ENCODE results near the gene PTK7. TPM values are rescaled to one million over a fixed set of nuclear protein-coding genes. Genes with fewer than 3 reads are reported as not detected.

PTK7 gene
- polyA plus RNA-seq, 1 donor: 53.2 TPM

DNA sequence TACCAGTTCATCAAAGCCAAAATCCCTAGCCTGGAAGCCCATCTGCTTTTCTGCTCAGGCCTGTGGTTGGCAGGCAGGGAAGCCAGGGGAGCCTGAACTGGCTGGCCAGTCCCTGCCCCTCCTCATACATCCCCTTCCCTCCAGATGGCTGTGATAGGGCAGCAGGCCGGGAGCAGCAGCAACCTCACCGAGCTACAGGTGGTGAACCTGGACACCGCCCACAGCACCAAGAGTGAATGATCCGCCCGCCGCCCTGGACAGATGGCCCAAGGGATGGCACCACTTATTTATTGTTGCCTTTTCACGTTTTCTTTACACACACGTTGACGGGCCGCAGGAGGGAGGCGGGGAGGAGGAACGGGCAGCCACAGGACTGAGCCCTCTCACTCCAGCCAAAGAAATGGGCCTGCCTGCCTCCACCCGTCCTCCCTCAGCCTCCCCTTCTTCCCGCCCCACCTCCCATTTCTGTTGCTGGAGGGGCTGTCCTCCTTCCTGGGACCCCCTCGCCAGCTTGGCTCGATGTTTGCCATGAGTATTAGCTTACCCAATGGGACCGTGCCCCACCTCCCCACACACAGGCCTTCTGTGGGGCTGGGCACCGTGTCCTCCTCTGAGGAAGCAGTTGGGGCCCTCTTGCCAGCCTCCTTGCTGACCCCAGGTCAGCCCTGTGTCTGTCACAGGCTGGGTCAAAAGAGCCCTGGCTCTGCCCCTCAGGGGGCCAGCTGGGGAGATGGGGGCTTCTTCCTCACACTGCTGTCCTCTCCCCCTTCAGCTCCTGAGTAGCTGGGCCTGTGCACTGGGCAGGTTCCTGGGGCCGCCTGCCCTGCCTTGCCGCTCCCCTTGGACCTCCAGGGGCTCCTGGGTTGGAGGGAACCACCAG lies 103.1 kb downstream of the PTK7 start:
- DNase-seq (ENCODE audit: low read depth): no peak

DNA sequence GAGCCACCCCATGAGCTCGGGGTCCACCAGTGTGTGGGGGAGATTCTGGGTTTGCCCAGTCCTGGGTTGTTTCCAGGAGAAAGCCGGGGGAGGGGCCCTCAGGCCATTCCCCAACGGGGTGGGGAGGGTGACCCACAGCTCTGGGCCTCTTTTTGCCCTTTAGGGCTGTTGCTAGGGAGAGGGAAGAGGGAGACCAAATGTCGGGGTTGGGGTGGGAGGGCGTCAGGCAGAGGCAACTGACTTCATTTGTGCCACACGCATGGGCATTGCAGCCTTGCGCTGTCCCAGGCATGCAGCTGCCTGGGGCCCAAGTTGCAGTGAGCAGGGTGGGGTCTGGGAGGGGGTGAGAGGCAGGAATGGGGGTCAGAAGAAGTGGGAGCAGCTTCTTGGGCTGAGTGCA lies 103.9 kb downstream of the PTK7 start:
- DNase-seq (ENCODE audit: low read depth): no peak

GRCh38 chr6:43180985-43181384 lies 104.9 kb downstream of the PTK7 start:
- no peak for DNase-seq (ENCODE audit: low read depth)

- DNase-seq (ENCODE audit: low read depth): no peak
Measured at GRCh38 chr6:43181621-43181941, 105.5 kb downstream of the PTK7 start.

DNA sequence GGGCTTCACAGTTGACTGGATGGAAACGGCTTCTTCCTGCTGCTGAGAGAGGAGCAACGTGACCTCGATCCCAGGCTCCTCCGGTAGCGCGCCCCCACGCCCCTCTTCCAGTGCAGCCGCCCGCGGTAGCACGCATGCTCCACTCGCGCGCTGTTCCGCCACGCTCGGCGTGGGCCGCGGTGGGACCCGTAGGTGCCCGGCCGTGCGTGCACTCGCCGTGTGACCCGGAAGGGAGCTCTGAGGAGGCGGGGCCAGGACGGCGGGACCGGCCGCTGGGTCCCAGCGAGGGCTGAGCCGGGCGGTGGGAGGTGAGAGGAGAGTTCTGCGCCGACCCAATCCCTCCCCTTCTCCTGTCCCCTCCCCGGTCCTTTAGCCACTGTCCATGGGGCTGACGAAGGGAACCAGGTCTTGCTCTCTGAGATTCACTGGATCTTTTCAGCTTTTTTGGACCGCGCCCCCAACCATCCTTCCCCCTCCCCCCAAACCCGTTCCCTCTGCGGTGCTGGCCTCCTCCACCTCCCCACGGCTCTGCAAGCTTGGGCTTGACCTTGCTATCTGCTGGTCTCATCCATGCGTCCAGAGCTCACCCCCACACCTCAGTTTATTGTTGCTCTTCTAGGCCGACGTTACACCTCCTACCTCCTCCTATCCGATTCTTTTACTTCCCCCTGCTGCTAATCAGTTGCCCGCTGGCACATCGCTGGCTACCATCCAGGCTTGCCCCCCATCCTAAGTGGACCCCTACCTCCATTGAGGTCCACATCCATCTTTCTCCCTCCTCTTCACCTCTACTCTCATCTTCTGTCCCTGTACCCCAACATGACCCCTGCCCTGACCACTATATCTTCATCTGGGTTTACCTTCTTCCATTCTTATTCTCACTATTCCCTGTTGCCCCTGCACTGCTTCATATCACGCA lies 106.1 kb downstream of the PTK7 start, which contains the start of gene CUL9:
CUL9 (plus strand) TSS at position 255 of the 919 bp plus-strand sequence. CDS start 2,115 bp downstream, outside the sequence.
- DNase-seq (ENCODE audit: low read depth): peak; percentile 36

- DNase-seq (ENCODE audit: low read depth): no peak
Measured at GRCh38 chr6:43183441-43183840, 107.3 kb downstream of the PTK7 start.

DNA sequence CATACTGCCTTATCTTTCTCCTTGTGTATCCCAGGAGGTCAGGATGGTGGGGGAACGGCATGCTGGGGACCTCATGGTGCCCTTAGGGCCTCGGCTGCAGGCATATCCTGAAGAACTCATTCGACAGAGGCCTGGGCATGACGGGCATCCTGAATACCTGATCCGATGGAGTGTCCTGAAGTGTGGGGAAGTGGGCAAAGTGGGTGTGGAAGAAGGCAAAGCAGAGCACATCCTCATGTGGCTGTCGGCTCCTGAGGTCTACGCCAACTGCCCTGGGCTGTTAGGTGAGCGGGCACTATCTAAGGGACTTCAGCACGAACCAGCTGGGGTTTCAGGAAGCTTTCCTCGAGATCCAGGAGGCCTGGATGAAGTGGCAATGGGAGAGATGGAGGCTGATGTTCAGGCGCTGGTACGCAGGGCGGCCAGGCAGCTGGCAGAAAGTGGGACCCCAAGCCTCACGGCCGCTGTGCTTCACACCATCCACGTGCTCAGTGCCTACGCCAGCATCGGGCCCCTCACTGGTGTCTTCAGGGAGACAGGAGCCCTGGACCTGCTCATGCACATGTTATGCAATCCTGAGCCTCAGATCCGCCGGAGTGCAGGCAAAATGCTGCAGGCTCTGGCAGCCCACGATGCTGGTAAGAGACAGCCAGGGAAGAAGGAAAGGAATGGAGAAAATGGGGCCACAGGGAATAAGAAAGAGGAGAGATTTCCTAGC lies 108.3 kb downstream of the PTK7 start:
- no peak for DNase-seq (ENCODE audit: low read depth)

DNA sequence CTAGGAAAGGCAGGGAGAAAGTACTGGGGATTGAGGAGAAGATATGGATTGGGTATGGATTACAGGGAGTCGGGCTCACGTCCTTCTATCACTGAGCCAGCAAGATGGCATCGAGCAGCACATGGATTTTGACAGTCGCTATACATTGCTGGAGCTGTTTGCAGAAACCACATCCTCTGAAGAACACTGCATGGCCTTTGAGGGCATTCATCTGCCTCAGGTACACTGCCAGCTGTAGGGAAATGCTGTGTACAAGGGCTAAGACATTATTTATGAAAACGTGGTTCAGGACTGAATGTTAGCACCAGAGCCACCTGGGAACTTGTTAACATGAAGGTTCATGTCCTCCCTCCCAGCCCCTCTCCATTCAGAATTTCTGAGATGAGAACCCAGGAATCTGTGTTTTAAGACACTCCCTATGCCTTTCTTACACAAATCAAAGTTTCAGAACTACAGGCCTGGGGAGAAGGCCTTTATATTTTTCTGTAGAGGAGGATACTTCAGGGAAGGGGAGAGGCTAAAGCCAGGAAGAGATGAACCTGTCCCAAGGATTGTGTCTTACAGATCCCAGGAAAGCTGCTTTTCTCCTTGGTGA lies 109.4 kb downstream of the PTK7 start:
- DNase-seq (ENCODE audit: low read depth): no peak

DNA sequence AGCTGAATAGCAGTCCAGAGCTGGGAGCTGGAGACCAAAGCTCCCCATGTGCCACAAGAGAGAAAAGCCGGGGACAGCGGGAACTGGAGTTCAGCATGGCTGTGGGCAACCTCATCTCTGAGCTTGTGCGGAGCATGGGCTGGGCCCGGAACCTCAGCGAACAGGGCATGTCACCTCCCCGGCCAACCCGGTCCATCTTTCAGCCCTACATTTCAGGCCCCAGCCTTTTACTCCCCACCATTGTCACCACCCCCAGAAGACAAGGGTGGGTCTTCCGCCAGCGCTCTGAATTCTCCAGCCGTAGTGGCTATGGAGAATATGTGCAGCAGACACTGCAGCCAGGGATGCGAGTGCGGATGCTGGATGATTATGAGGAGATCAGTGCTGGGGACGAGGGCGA lies 109.9 kb downstream of the PTK7 start:
- DNase-seq (ENCODE audit: low read depth): no peak

- DNase-seq (ENCODE audit: low read depth): no peak
Measured at GRCh38 chr6:43186706-43187105, 110.6 kb downstream of the PTK7 start.

GRCh38 chr6:43187821-43188220 lies 111.7 kb downstream of the PTK7 start:
- DNase-seq (ENCODE audit: low read depth): no peak

GRCh38 chr6:43188426-43188825 lies 112.3 kb downstream of the PTK7 start:
- DNase-seq (ENCODE audit: low read depth): no peak

- DNase-seq (ENCODE audit: low read depth): no peak
Measured at GRCh38 chr6:43189776-43190304, 113.7 kb downstream of the PTK7 start.

DNA sequence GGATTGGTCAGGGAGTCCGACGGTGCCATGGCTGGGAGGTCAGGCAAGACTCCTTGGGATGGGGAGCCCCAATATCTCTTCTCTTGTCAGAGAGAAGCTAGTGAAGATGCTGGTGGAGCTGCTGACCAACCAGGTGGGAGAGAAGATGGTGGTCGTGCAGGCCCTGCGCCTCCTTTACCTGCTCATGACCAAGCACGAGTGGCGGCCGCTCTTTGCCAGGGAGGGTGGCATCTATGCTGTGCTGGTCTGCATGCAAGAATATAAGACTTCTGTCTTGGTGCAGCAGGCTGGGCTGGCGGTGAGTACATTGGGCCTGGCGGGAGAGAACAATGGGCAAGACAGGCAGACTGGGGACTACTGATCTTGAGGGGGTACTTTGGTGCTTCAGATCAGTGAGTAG lies 116.8 kb downstream of the PTK7 start:
- no peak for DNase-seq (ENCODE audit: low read depth)

DNA sequence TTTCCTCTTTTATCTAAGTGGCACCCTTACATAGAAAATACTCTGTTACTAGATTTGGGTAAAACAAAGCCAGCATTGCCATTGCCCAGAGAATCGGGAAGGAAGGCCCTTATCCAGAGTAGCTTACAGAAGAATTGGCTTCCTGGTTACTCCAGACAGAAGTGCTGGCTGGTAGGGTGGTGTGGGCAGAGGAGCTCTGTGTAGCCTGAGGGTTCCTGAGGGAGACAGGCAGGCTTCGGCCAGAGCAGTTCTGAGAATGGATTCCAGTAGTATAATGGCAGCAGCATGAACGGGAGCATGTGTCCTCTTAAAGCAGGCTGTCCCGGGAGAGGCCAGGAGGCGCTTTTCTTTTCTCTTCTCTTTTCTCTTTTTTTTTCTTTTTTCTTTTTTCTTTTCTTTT lies 117.8 kb downstream of the PTK7 start:
- DNase-seq (ENCODE audit: low read depth): no peak

GRCh38 chr6:43196337-43196736 lies 120.2 kb downstream of the PTK7 start:
- DNase-seq (ENCODE audit: low read depth): no peak

DNA sequence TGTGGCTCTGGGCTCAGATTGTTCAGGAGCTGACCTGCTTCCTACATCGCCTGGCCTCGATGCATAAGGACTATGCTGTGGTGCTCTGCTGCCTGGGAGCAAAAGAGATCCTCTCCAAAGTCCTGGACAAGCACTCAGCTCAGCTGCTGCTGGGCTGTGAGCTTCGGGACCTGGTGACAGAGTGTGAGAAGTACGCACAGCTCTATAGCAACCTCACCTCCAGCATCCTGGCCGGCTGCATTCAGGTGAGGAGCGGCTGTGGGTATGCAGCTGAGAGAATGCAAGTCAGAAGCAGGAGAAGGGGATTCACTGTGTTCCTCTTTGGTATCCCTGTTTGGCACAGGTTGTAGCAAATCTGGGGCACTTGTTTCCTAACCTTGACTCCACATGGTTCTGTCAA lies 123.8 kb downstream of the PTK7 start:
- no peak for DNase-seq (ENCODE audit: low read depth)

DNA sequence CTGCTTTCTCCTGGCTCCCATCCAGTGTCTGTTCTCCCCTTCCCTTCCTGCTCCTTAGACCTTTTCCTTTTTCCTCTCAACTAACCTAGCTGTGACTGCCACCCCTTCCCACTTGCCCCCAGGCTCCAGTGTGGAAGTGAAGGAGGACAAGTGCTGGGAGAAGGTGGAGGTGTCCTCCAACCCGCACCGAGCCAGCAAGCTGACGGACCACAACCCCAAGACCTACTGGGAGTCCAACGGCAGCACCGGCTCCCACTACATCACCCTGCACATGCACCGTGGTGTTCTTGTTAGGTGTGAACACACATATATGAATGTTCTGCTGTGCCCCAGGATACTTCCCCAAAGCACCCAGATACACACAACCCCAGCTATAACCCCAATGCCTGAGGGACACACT lies 124.4 kb downstream of the PTK7 start:
- no peak for DNase-seq (ENCODE audit: low read depth)

GRCh38 chr6:43202451-43202850 lies 126.3 kb downstream of the PTK7 start:
- DNase-seq (ENCODE audit: low read depth): no peak

- DNase-seq (ENCODE audit: low read depth): no peak
Measured at GRCh38 chr6:43203029-43203717, 127.1 kb downstream of the PTK7 start.

DNA sequence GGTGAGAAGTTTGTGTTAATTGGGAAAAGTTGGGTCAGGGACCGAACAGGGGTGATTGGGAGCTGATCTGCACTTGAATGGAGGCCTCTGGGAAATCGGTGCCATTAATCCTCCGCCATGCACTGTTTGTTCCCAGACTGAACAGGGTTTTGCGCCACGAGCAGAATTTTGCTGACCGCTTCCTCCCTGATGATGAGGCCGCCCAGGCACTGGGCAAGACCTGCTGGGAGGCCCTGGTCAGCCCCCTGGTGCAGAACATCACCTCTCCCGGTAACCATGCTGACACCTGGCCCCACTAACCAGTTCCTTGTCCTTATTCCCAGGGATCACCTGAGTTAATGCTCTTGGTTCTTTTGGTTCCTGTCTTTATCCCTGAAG lies 127.6 kb downstream of the PTK7 start:
- no peak for DNase-seq (ENCODE audit: low read depth)

All from forelimb muscle (tissue), 1 donor.